Panc1 (cell line): ENCODE results near the gene ATP9A. TPM values are rescaled to one million over a fixed set of nuclear protein-coding genes. Genes with fewer than 3 reads are reported as not detected.

ENCODE experiments used
- ATAC-seq: fragments of 200-7000 bp; cut with Tn5 transposase; 2 replicates; pipeline ENCODE4 v1.9.1; 2020; ENCODE audit warnings: mild to moderate bottlenecking, moderate library complexity
- BruUV-seq: library from RNA; stranded (reverse); fragments of 400-500 nt; replicated peaks from 2 replicates; lab custom pipeline; 2021; lab: Mats Ljungman, UMichigan
- CTCF ChIA-PET: fragments of 300-600 bp; sonication (Branson Sonifier 250); formaldehyde crosslinking; loops from one replicate; lab custom pipeline; 2022; ENCODE audit warnings: antibody characterized with exemption; lab: Charles Lee
- POLR2A ChIA-PET: fragments of 300-600 bp; sonication (Branson Sonifier 250); formaldehyde crosslinking; loops from one replicate; lab custom pipeline; 2022; ENCODE audit warnings: antibody characterized with exemption; lab: Charles Lee
- DNase-seq: peaks from one replicate; pipeline ENCODE4 v3.0.0-alpha.2; 2010; ENCODE audit warnings: low read depth, low spot score
- H3K27ac ChIP-seq: 2 replicates; pipeline ENCODE4 v1.5.1; 2011; ENCODE audit warnings: mild to moderate bottlenecking, low read length, inconsistent platforms
- H3K27me3 ChIP-seq: fragments of 200-500 bp; sonication (Bioruptor generic); 2 replicates; pipeline ENCODE4 v1.6.0; 2014; ENCODE audit warnings: low read length, inconsistent platforms; ENCODE audit not compliant: control insufficient read depth, insufficient read depth
- H3K36me3 ChIP-seq: fragments of 200-500 bp; sonication (Bioruptor generic); 2 replicates; pipeline ENCODE4 v1.5.1; 2014; ENCODE audit warnings: inconsistent platforms, mild to moderate bottlenecking, low read length, moderate library complexity; ENCODE audit not compliant: control insufficient read depth, insufficient read depth
- H3K4me1 ChIP-seq: 2 replicates; pipeline ENCODE4 v1.5.1; 2011; ENCODE audit warnings: inconsistent platforms, mild to moderate bottlenecking, low read length, moderate library complexity; ENCODE audit not compliant: control insufficient read depth, insufficient read depth
- H3K4me3 ChIP-seq, 2 experiments: 2 replicates each; pipeline ENCODE4 v1.5.1; 2011 to 2012; ENCODE audit warnings: low read depth in 2 of 2, low read length in 2 of 2, mild to moderate bottlenecking in 2 of 2, inconsistent platforms in 1 of 2, moderate library complexity in 1 of 2
- H3K9me3 ChIP-seq: fragments of 200-500 bp; sonication (Bioruptor generic); 2 replicates; pipeline ENCODE4 v1.5.1; 2014; ENCODE audit warnings: low read depth, mild to moderate bottlenecking, inconsistent platforms, low read length, moderate library complexity; ENCODE audit not compliant: control insufficient read depth, insufficient read depth
- CTCF ChIP-seq: fragments of 450-650 bp; IDR thresholded peaks from 2 replicates; pipeline ENCODE4 v1.5.1; 2017; ENCODE audit warnings: mild to moderate bottlenecking
- POLR2AphosphoS5 ChIP-seq: IDR thresholded peaks from 2 replicates; pipeline ENCODE4 v1.6.1; 2012; ENCODE audit warnings: mild to moderate bottlenecking, low read depth, low read length, moderate library complexity
- REST ChIP-seq, 2 experiments: IDR thresholded peaks; 2 replicates each; pipeline ENCODE4 v1.6.1; 2011 to 2012; ENCODE audit warnings: low read depth in 2 of 2, control low read depth in 1 of 2, low read length in 1 of 2, mild to moderate bottlenecking in 1 of 2, moderate library complexity in 1 of 2; ENCODE audit not compliant: insufficient read depth in 1 of 2
- SIN3A ChIP-seq: IDR thresholded peaks from 2 replicates; pipeline ENCODE4 v1.6.1; 2012; ENCODE audit warnings: low read depth, mild to moderate bottlenecking, low read length, moderate library complexity, borderline replicate concordance; ENCODE audit not compliant: insufficient read depth
- TCF7L2 ChIP-seq: IDR thresholded peaks from 2 replicates; pipeline ENCODE4 v1.6.1; 2011; ENCODE audit warnings: mild to moderate bottlenecking, low read depth, low read length, inconsistent platforms
- in situ Hi-C: cut with HindIII; loops from 2 replicates; pipeline ENCODE4 v1.10.0; 2016; ENCODE audit warnings: low sequenced_read_pairs, low pct_unique_long_range_greater_than_20kb
- intact Hi-C: fragments of 100-400 bp; cut with micrococcal nuclease; formaldehyde crosslinking; loops from one replicate; pipeline ENCODE4 v1.10.0; 2022; ENCODE audit not compliant: unreplicated experiment
- total RNA-seq: library from RNA; stranded (reverse); gene quantifications from one replicate; pipeline ENCODE4 v1.2.1, GENCODE V29; 2021; ENCODE audit not compliant: unreplicated experiment

ATP9A gene
- total RNA-seq, 1 experiment from 2014 or later, result 8.7 TPM

GRCh38 chr20:51696304-51697071 is 71.7 kb downstream of the ATP9A start:
- ATAC-seq (no peak), DNase-seq (no peak)
- Histone ChIP-seq H3K4me3 (0 out of 4 replicates have a peak overlapping the region, but pooled peaks of 1 of the 2 experiments have one; percentile 6), H3K27ac (peak overlapping the region; percentile 67), H3K9me3 (no peaks in the 10 kb centered on the region), H3K27me3 (no peaks in the 10 kb centered on the region), H3K4me1 (peaks cover 19% of the 10 kb centered on the region), H3K36me3 (no peaks in the 10 kb centered on the region)
- no peak for TF ChIP-seq POLR2AphosphoS5
- TF ChIP-seq SIN3A, result no peak
- no peak for TF ChIP-seq CTCF
- no peak for TF ChIP-seq REST (IDR thresholded peaks at IDR 0.05; ENCODE audit: insufficient read depth in 1 of 2, low read depth in 2 of 2, low read length in 1 of 2)
- TF ChIP-seq TCF7L2, result no peak
- POLR2A ChIA-PET, result interaction anchor here (0.6 kb wide), 1 partner anchor 71 kb away, joined by 3 read pairs; no protein-coding TSS in a partner anchor
- CTCF ChIA-PET, result no interaction called here
- no TSS peak for BruUV-seq
- intact Hi-C loops (no loop called here), in situ Hi-C loops (no loop called here)

- in situ Hi-C loops (no loop called here), intact Hi-C loops (no loop called here)
- Histone ChIP-seq H3K36me3 (no peaks in the 10 kb centered on the region), H3K27ac (peak overlapping the region; percentile 67; the same call in 1 of the 2 replicates), H3K27me3 (no peaks in the 10 kb centered on the region), H3K4me1 (peaks cover 19% of the 10 kb centered on the region), H3K9me3 (no peaks in the 10 kb centered on the region), H3K4me3 (0 out of 4 replicates have a peak overlapping the region, but pooled peaks of 1 of the 2 experiments have one; percentile 6)
- BruUV-seq, result no TSS peak
- POLR2A ChIA-PET, result interaction anchor here (0.6 kb wide), 2 partner anchors 71 to 660 kb away, joined by 3 to 5 read pairs; no protein-coding TSS in a partner anchor
- DNase-seq, result no peak
- CTCF ChIA-PET, result no interaction called here
- TF ChIP-seq POLR2AphosphoS5, result no peak
- no peak for TF ChIP-seq SIN3A
- TF ChIP-seq REST (IDR thresholded peaks at IDR 0.05; ENCODE audit: insufficient read depth in 1 of 2, low read depth in 2 of 2, low read length in 1 of 2), result no peak
- TF ChIP-seq CTCF, result no peak
- TF ChIP-seq TCF7L2, result no peak
- ATAC-seq, result peak; percentile 78
Measured at GRCh38 chr20:51695574-51696303, 72.5 kb downstream of the ATP9A start.
